NCI-H146 treated with DMSO at 0.1 percent for 48 hours (cell line): ENCODE measurements around the gene PATE3.

ENCODE experiments used
- DNase-seq: peaks from one replicate; lab custom pipeline; 2025; ENCODE audit not compliant: unreplicated experiment; lab: John Stamatoyannopoulos, UW

Gene PATE3

GRCh38 chr11:125835748-125836147, 47.8 kb downstream of the PATE3 start:
- no peak for DNase-seq
